GM12873 (cell line): ENCODE data around the gene FRYL.

Experiments used
- TF ChIP-seq, protein P1 (sequence below): IDR thresholded peaks from 2 replicates; pipeline ENCODE4 v1.5.1; 2012; ENCODE audit warnings: low read depth, mild to moderate bottlenecking, moderate library complexity, low read length, control low read depth; ENCODE audit not compliant: insufficient read depth; ENCODE audit errors: missing control alignments

The FRYL gene

DNA sequence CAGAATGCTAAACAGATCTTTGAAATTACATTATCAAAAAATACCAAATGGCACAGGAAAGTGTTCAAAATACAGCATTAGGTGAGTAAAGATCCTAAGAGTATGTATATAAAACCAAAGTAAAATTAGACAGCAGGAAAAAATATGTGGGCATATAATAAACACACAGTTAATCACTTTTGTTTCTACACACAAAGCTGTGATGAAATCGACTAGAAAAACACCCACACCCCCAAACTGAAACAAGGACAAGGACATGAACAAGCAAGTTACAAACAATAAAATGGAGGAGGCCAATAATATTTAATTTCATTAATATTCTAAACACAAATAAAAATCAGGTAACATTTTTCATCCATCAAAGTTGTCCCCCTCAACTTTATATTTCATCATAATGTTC lies 143.2 kb downstream of the FRYL start:
- TF ChIP-seq, protein P1, sequence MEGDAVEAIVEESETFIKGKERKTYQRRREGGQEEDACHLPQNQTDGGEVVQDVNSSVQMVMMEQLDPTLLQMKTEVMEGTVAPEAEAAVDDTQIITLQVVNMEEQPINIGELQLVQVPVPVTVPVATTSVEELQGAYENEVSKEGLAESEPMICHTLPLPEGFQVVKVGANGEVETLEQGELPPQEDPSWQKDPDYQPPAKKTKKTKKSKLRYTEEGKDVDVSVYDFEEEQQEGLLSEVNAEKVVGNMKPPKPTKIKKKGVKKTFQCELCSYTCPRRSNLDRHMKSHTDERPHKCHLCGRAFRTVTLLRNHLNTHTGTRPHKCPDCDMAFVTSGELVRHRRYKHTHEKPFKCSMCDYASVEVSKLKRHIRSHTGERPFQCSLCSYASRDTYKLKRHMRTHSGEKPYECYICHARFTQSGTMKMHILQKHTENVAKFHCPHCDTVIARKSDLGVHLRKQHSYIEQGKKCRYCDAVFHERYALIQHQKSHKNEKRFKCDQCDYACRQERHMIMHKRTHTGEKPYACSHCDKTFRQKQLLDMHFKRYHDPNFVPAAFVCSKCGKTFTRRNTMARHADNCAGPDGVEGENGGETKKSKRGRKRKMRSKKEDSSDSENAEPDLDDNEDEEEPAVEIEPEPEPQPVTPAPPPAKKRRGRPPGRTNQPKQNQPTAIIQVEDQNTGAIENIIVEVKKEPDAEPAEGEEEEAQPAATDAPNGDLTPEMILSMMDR = no peak

DNA sequence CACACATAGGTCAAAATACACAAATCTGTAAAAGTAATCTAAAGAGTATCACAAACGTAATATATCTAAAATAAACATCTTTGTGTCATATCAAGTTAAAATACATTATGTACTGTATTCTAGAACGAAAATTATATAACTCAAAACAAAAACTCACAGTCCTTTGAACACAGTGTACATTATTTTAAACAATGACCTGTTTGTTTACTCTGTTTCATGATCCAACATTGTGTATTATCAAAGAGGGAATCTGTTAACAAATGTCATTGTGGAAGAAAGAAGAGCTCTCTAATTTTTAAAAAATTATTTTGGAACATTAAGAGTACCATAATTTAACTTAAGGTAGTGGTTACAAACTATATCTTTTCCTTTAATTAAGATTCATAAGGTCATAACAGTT lies 144.1 kb downstream of the FRYL start:
- TF ChIP-seq, protein P1 = no peak

DNA sequence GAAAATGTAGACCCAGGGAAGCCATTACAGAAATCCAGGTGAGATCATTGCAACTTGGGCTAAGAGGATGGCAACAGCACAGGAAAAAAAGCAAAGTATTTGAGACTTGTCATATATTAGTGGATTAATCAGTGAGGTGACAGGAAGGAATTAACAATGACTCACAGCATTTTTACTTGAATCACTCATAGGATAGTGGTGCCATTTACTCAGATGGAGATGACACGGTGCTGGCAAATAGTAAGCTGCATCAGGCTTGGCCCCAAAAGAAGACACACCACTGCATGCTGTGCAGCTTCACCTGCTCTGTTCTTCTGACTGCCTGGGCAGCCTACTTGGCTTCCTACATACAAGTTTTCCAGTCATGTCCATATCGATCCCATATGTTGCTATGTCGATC lies 144.8 kb downstream of the FRYL start:
- TF ChIP-seq, protein P1 = no peak

DNA sequence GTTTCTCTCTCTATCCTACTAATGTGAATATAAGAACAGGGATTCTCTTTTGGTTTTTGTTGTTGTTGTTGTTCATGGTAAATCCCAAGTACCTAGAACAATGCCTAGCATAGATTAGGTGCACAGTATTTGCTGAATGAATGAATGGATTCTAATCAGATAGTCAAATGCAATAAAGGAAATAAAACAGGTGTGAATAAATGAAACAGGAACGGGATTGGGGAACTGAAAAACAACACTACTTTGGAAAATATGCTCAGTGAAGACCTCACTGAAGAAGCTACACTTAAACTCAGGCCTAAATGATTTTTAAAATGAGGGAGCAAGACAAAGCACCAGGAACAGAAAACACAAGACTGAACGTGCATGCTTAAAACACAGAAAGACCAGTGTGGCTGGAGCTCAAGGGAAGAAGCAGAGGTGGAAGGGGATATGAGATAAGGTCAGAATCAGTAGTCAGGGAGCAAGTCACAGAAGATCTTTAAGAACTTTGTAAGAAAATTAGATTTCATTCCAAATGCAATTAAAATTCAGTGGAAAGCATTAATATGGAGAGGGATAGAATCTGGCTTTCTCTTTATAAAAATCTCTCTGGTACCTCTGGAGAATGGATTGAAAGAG lies 145.3 kb downstream of the FRYL start:
- TF ChIP-seq, protein P1 = no peak

GRCh38 chr4:48633657-48634056 lies 146.4 kb downstream of the FRYL start:
- TF ChIP-seq, protein P1 = no peak

- TF ChIP-seq, protein P1 = no peak
Observed at GRCh38 chr4:48629458-48629857, 150.6 kb downstream of the FRYL start.

DNA sequence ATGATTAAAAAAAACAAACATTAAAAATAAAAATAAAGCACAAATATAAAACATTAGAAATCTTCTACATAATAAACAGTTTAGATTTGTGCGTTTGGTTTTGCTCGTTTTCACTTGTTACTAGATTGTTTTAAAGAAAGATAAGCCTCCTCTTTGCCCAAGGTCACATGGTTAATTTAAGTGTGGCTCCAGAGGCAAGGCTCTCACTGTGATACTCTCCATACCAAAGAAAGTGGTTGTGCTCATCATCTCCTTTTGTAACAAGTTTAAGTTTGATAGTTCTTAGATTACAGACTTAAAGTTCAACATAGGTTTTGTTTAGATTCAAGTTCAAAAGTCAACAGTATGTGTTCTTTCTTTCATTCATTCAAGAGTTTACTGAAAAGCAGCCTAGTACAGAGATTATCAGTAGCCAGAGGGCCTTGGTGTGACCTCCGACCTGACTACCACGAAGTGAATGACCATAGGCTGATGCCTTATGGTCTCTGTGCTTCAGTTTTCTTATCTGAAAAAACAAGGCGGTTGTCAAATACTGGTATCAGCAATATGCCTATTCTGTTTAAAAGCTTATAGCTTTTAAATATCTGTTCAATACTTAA lies 156.8 kb downstream of the FRYL start:
- TF ChIP-seq, protein P1 = no peak

DNA sequence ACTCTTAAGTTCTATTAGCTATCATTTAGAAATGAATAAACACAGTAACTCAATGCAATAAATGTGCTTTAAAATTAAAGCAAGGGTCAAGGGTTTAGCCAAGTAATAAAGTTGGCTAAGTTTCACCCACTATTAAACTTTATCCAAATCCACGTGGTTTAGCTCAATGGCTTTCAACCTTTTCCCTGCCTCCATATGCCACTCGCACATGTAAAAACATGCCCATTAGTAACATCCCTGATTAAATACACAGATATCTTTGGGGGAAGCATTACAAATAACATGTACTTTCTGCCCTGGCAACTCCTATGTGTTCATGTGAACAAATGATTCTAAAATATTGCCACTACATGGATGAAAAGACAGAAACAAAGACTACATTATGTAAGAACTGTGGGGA lies 159.2 kb downstream of the FRYL start:
- TF ChIP-seq, protein P1 = no peak
